Tibial nerve (tissue), 3 donors: ENCODE measurements around the gene MTCL3.

Experiments used
- EP300 ChIP-seq, 2 donors: sonication (generic); formaldehyde crosslinking; IDR thresholded peaks; one replicate each; pipeline ENCODE4 v1.6.1; 2017; ENCODE audit warnings: antibody characterized with exemption in 2 of 2, mild to moderate bottlenecking in 1 of 2
- POLR2A ChIP-seq, 2 donors: fragments of 450-650 bp; IDR thresholded peaks; one replicate each; pipeline ENCODE4 v1.6.1; 2017; ENCODE audit warnings: antibody characterized with exemption in 2 of 2, mild to moderate bottlenecking in 2 of 2, moderate library complexity in 2 of 2

DNA sequence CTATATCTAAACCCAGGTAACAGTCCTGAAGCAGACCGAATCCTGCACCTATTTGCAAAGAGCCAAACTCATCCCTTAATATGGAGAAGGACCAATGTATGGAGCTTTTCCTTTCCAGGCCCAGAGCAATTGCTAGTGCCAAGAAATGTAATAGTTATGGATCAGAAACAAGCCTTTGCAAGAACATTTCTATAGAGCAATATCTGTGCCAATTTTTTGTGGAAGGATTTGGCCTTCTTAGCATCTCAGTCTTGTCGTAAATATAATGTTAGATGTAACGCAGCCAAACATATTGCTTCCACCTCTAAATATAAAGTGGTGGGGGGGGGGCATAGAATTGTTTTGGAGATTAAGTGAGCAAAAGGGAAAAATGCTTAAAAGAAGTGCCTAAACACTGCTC, 62.7 kb downstream of the MTCL3 start:
- TF ChIP-seq EP300 (IDR thresholded peaks at IDR 0.05) (no peak), POLR2A (IDR thresholded peaks at IDR 0.05) (no peak)
